Pericardium fibroblast (primary cell): ENCODE results near the gene TRIM8. TPM values are rescaled to one million over a fixed set of nuclear protein-coding genes. Genes with fewer than 3 reads are reported as not detected.

Source experiments
- total RNA-seq: library from RNA; depleted of rRNA; stranded (reverse); fragments of >200 nt; gene quantifications from 2 replicates; pipeline ENCODE4 v1.2.3, GENCODE V29; 2015

TRIM8 gene
- 96.6 and 109 TPM in 2 replicates for total RNA-seq

GRCh38 chr10:102644066-102644645 is at the start of gene TRIM8:
TSS of gene TRIM8 (plus strand) at chr10:102644479. CDS start at chr10:102644618, 139 bp downstream.

Other genes with a start within 250 kb of the TRIM8 start
- gene NFKB2, start 248.8 kb upstream of the TRIM8 start, total RNA-seq = 12.8 and 17.5 TPM in 2 replicates
- 6.4 and 12.1 TPM in 2 replicates for gene PSD, start 225.7 kb upstream of the TRIM8 start, total RNA-seq
- 11.4 and 17.8 TPM in 2 replicates for gene FBXL15, start 223.6 kb upstream of the TRIM8 start, total RNA-seq
- gene CUEDC2, start 211.9 kb upstream of the TRIM8 start, total RNA-seq = 81.8 and 83.4 TPM in 2 replicates
- gene C10orf95, start 192.9 kb upstream of the TRIM8 start, total RNA-seq = not detected in 2 replicates
- gene ACTR1A, start 141.8 kb upstream of the TRIM8 start, total RNA-seq = 68.0 and 114 TPM in 2 replicates
- 8.2 and 9.0 TPM in 2 replicates for gene SUFU, start 140.5 kb upstream of the TRIM8 start, total RNA-seq
- 5.3 and 7.8 TPM in 2 replicates for gene ARL3, start 69.9 kb downstream of the TRIM8 start, total RNA-seq
- 0.68 and 4.3 TPM in 2 replicates for gene SFXN2, start 70.2 kb downstream of the TRIM8 start, total RNA-seq
- gene WBP1L, start 99.5 kb downstream of the TRIM8 start, total RNA-seq = 63.7 and 76.1 TPM in 2 replicates
- gene CYP17A1, start 192.9 kb downstream of the TRIM8 start, total RNA-seq = not detected in 2 replicates
- gene BORCS7, start 209.8 kb downstream of the TRIM8 start, total RNA-seq = 22.5 and 26.0 TPM in 2 replicates
- 0.70 and 1.0 TPM in 2 replicates for gene AS3MT, start 225.0 kb downstream of the TRIM8 start, total RNA-seq